Tongue (tissue), 2 donors: ENCODE results near the gene TMEM271. TPM values are rescaled to one million over a fixed set of nuclear protein-coding genes. Genes with fewer than 3 reads are reported as not detected.
"Not testable (repeated sequence)": the region's sequence is repeated elsewhere in the genome, so short reads cannot be mapped to it uniquely, and the experiment has no call there.

Source experiments
- DNase-seq: peaks from one replicate; pipeline ENCODE4 v3.0.0-alpha.2; 2015
- total RNA-seq: library from RNA; depleted of rRNA; stranded (reverse); fragments of >200 nt; gene quantifications from one replicate; pipeline ENCODE4 v1.2.3, GENCODE V29; 2014

Gene TMEM271
- total RNA-seq, 1 donor from 2014 or later, result 0.41 TPM

GRCh38 chr4:609400-610050 lies 33.4 kb upstream of the TMEM271 start:
- DNase-seq, result no peak

GRCh38 chr4:608236-608635 lies 32.1 kb upstream of the TMEM271 start:
- no peak for DNase-seq

GRCh38 chr4:605702-606425 lies 29.8 kb upstream of the TMEM271 start:
- no peak for DNase-seq

- DNase-seq, result no peak
Observed at GRCh38 chr4:604131-604530, 28.0 kb upstream of the TMEM271 start.

GRCh38 chr4:602559-602942 lies 26.5 kb upstream of the TMEM271 start:
- DNase-seq, result peak; percentile 71

- DNase-seq, result no peak
Observed at GRCh38 chr4:601612-602558, 25.8 kb upstream of the TMEM271 start.

- DNase-seq, result no peak
Observed at GRCh38 chr4:600850-601515, 24.9 kb upstream of the TMEM271 start.

GRCh38 chr4:600166-600565 lies 24.1 kb upstream of the TMEM271 start:
- DNase-seq, result no peak

GRCh38 chr4:598925-599324 lies 22.8 kb upstream of the TMEM271 start:
- no peak for DNase-seq

- no peak for DNase-seq
Observed at GRCh38 chr4:592825-593520, 16.9 kb upstream of the TMEM271 start.

- not testable (repeated sequence) for DNase-seq
Observed at GRCh38 chr4:592178-592577, 16.1 kb upstream of the TMEM271 start.

- no peak for DNase-seq
Observed at GRCh38 chr4:590313-590841, 14.3 kb upstream of the TMEM271 start.

GRCh38 chr4:589219-589963 lies 13.3 kb upstream of the TMEM271 start:
- DNase-seq, result no peak

- DNase-seq, result no peak
Observed at GRCh38 chr4:588351-588849, 12.3 kb upstream of the TMEM271 start.

- DNase-seq, result no peak
Observed at GRCh38 chr4:587671-588350, 11.7 kb upstream of the TMEM271 start.

- no peak for DNase-seq
Observed at GRCh38 chr4:583820-584219, 7.7 kb upstream of the TMEM271 start.

- no peak for DNase-seq
Observed at GRCh38 chr4:581753-582361, 5.8 kb upstream of the TMEM271 start.

- no peak for DNase-seq
Observed at GRCh38 chr4:581181-581580, 5.1 kb upstream of the TMEM271 start.

- no peak for DNase-seq
Observed at GRCh38 chr4:579543-580175, 3.6 kb upstream of the TMEM271 start.
